NCI-H2196 treated with DMSO at 0.1 percent for 48 hours (cell line): ENCODE results near the gene ECI2.
"Not testable (repeated sequence)": the region's sequence is repeated elsewhere in the genome, so short reads cannot be mapped to it uniquely, and the experiment has no call there.

Experiments
- DNase-seq: peaks from one replicate; lab custom pipeline; 2025; ENCODE audit not compliant: unreplicated experiment; lab: John Stamatoyannopoulos, UW

Gene ECI2

DNA sequence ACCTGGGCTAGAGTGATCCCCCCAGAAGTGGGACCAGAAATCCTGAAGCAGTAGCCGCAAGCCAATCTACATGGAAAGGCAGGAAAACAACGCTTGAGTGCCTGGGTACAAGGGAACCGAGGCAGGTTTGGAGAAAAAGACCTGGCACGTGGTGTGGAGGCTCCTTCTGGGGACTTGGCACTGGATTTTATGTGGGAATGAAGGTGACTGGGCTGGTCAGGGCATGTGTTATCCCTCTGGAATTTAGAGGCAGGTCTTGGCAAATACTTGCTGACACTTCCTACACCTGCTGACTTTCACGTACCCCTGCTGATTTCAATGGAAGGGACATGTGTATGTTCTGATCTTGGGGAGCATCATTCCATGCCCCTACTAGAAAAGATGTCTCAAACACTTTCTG lies 31.4 kb downstream of the ECI2 start:
- no peak for DNase-seq

DNA sequence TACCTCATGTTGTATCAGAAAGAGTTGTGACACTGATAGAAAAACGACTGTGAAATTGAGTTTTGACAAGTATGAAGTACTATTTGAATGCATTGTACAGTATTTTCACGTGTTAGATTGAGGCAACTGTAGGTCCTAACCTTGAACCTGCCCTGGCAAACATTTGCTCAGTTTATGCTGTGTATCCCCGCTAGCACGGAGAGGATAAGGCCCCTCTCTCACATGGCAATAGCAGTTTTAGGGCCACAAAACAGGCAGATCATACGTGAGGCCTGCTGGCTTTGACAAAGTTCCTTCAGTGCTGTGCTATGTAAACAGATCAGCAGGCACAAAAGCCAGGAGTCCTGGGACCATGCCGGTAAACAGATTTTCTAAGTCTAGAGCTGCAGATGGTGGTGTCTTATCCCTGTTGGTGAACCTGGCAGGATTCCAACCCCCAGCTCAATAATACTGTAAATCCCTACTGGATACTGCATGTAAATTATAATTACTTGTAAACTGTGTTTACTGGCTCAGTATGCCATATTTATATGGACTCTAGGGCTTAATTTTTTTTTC lies 32.6 kb downstream of the ECI2 start:
- DNase-seq: no peak

GRCh38 chr6:4101298-4101697 lies 34.1 kb downstream of the ECI2 start:
- DNase-seq: no peak

DNA sequence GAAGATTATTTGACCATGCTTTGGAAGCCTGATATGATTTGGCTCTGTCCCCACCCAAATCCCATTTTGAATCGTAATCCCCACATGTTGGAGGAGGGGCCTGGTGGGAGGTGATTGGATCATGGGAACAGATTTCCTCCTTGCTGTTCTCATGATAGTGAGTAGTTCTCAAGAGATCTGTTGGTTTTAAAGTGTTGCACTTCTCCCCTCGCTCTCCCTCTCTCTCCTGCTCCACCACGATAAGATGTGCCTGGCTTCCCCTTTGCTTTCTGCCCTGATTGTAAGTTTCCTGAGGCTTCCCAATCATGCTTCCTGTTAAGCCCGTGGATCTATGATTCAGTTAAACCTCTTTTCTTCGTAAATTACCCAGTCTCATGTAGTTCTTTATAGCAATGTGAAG lies 34.7 kb downstream of the ECI2 start:
- DNase-seq: no peak

DNA sequence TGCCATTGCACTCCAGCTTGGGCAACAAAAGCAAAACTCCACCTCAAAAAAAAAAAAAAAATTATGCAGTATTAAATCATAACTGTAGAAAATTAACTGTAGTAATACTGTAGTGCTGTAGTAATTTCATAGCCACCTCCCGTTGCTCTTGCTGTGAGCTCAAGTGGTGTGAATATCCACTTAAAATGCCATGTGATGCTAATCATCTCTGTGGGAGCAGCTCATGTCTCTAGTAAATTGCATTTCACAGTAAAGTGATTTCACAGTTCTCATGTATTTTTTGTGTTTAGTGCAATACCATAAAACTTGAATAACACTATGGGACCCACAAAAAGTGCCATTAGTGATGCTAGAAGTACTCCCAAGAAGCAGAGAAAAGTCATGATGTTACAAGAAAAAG lies 42.1 kb downstream of the ECI2 start:
- DNase-seq: no peak

DNA sequence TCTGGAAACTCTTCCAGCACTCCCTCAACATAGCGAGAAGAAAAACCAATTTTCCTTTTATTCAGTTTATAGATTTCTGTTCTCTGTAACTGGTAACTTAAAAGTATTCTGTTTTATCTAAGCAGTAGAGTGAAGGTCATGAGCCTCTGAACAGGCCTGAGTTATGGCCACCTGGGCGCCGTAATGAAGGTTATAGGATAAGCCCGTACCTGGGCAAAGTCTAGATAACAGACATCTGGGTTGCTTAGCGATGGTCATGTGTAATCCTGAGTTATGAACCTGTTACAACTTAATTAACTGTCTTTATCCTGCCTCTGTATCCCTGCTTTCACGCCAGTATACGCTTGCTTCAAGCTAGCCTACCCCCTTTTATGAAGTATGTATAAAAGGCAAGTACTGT lies 43.4 kb downstream of the ECI2 start:
- no peak for DNase-seq

GRCh38 chr6:4090043-4090442 lies 45.3 kb downstream of the ECI2 start:
- DNase-seq: not testable (repeated sequence)

DNA sequence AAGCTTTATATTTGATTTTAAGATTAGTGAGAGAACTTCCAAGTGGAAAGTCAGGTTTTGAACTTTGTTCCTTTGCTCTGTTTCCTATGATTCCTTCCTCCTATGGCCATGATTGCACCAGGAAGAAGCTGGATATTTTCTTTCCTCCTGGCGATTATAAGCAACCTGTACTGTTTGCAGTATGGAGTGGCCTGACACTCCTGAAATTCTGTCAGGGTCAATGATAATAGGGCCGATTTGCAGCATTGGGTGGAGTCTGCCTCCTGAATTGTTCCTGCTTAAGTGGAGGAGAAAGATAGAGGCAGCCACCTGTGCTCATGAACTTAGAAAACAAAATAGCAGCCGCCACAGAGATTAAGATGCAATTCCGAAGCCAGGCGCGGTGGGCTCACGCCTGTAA lies 46.7 kb downstream of the ECI2 start:
- DNase-seq: no peak

- DNase-seq: no peak
These were observed 50.1 kb downstream of the ECI2 start for GRCh38 chr6:4085332-4085700.

- DNase-seq: no peak
These were observed 50.7 kb downstream of the ECI2 start for GRCh38 chr6:4084444-4085331.

DNA sequence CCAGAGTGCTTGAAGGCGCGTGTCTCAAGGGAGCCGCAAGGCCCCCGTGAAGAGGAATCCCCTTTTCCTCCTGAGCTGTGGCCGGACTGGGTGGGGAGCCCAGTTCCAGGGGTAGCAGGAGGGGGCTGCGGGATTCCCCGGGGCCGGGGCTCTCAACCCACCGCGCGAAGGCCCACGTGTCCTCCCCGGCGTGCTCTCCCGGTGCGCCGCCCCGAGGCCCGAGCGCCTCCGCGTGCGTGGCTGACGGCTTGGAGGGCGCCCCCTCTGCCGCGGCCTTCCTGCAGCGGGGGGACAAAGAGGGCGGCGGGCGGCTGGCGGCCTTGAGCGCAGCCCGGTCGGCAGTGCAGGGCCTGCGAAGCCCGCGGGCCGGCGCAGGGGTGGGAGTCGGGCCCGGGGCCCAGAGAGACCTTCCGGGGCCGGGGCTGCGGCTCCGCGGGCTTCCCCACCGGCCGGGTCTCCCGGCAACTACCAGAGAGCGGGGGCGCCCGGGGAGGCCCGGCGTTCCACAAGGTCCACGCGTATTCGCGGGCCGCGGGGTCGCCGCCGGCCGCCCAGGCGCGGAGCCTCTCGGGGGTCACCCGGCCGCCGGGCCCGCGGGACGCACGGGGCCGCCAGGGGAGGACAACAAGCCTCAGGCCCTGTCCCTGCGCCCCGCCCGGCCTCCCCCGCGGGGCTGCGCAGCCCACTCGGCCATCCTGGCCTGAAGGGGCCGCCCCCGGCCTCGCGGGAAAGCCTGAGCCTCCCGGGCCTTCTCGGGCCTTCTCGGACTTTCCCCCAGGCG lies 56.5 kb downstream of the ECI2 start, which contains the start of gene FAM217A:
FAM217A (minus strand) TSS at position 447 of the 781 bp plus-strand sequence. CDS start 1,723 bp downstream, outside the sequence.
- no peak for DNase-seq

- DNase-seq: no peak
These were observed 60.7 kb downstream of the ECI2 start for GRCh38 chr6:4074478-4075235.

- no peak for DNase-seq
These were observed 64.0 kb downstream of the ECI2 start for GRCh38 chr6:4071330-4071729.

- no peak for DNase-seq
These were observed 66.2 kb downstream of the ECI2 start for GRCh38 chr6:4069199-4069598.

GRCh38 chr6:4067673-4068072 lies 67.7 kb downstream of the ECI2 start:
- DNase-seq: no peak

GRCh38 chr6:4066029-4066755 lies 69.2 kb downstream of the ECI2 start:
- DNase-seq: no peak
